C4-2B (cell line): ENCODE measurements around the gene CTLA4.

Experiments used
- ZFX ChIP-seq: fragments of 450-650 bp; IDR thresholded peaks from 2 replicates; pipeline ENCODE4 v1.6.1; 2017
- TF ChIP-seq, protein P1 (sequence below): fragments of 450-650 bp; conservative IDR thresholded peaks from 2 replicates; pipeline ENCODE4 v1.5.1; 2017; ENCODE audit warnings: mild to moderate bottlenecking

DNA sequence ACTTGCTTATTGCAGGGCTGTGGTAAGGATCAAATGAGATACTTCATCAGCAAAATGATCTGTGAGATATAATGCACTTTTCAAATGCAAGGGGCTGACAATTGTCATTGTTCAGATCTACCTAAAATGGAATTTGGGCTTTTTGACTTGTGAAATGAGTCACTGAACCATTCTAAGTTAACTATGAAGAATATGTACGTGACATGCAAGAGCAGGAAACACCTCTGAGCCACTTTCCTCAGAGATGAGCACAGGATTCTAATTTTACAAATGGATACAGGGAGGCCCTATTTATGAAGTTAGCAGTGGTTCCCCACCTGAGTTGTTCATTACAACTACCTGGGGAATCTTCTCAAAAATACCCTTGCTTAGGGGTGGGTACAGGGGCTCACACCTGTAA is 26.7 kb downstream of the CTLA4 start:
- TF ChIP-seq, protein P1, sequence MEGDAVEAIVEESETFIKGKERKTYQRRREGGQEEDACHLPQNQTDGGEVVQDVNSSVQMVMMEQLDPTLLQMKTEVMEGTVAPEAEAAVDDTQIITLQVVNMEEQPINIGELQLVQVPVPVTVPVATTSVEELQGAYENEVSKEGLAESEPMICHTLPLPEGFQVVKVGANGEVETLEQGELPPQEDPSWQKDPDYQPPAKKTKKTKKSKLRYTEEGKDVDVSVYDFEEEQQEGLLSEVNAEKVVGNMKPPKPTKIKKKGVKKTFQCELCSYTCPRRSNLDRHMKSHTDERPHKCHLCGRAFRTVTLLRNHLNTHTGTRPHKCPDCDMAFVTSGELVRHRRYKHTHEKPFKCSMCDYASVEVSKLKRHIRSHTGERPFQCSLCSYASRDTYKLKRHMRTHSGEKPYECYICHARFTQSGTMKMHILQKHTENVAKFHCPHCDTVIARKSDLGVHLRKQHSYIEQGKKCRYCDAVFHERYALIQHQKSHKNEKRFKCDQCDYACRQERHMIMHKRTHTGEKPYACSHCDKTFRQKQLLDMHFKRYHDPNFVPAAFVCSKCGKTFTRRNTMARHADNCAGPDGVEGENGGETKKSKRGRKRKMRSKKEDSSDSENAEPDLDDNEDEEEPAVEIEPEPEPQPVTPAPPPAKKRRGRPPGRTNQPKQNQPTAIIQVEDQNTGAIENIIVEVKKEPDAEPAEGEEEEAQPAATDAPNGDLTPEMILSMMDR: no peak
- no peak for TF ChIP-seq ZFX
